PC-9 (cell line): ENCODE data around the gene DENND1A. TPM values are rescaled to one million over a fixed set of nuclear protein-coding genes. Genes with fewer than 3 reads are reported as not detected.

ENCODE experiments used
- BruUV-seq: library from RNA; stranded (reverse); fragments of 400-500 nt; replicated peaks from 2 replicates; lab custom pipeline; 2021; lab: Mats Ljungman, UMichigan
- CTCF ChIA-PET: fragments of 300-600 bp; sonication (Branson Sonifier 250); formaldehyde crosslinking; loops from one replicate; lab custom pipeline; 2022; ENCODE audit warnings: antibody characterized with exemption; lab: Charles Lee
- POLR2A ChIA-PET: fragments of 300-600 bp; sonication (Branson Sonifier 250); formaldehyde crosslinking; loops from one replicate; lab custom pipeline; 2022; ENCODE audit warnings: antibody characterized with exemption; ENCODE audit not compliant: unreplicated experiment; lab: Charles Lee
- DNase-seq, 2 experiments: peaks; one replicate each; pipeline versions ENCODE4 v3.0.0 to v3.0.0-alpha.2; 2015 to 2022; ENCODE audit warnings: mixed read lengths in 1 of 2
- H2AFZ ChIP-seq: fragments of 200-600 bp; sonication (generic); 2 replicates; pipeline ENCODE4 v1.8.1; 2017; ENCODE audit warnings: antibody characterized with exemption
- H3F3A ChIP-seq: fragments of 200-600 bp; sonication (generic); 2 replicates; pipeline ENCODE4 v1.8.1; 2017; ENCODE audit warnings: antibody characterized with exemption, mild to moderate bottlenecking, low read depth; ENCODE audit not compliant: insufficient read depth
- H3K27ac ChIP-seq: fragments of 200-600 bp; sonication (generic); 2 replicates; pipeline ENCODE4 v1.6.1; 2016; ENCODE audit warnings: mixed run types
- H3K27me3 ChIP-seq: fragments of 200-600 bp; sonication (generic); 2 replicates; pipeline ENCODE4 v1.6.1; 2016; ENCODE audit warnings: low read depth, mixed run types; ENCODE audit not compliant: insufficient read depth
- H3K36me3 ChIP-seq: fragments of 200-600 bp; sonication (generic); 2 replicates; pipeline ENCODE4 v1.6.1; 2016; ENCODE audit warnings: low read depth, mixed run types
- H3K4me1 ChIP-seq: fragments of 200-600 bp; sonication (generic); replicated peaks from 2 replicates; pipeline ENCODE4 v1.6.1; 2016; ENCODE audit warnings: mixed run types; ENCODE audit not compliant: insufficient read depth
- H3K4me2 ChIP-seq: fragments of 200-600 bp; sonication (generic); 2 replicates; pipeline ENCODE4 v1.6.1; 2017; ENCODE audit warnings: mixed run types
- H3K4me3 ChIP-seq: fragments of 200-600 bp; sonication (generic); 2 replicates; pipeline ENCODE4 v1.6.1; 2016; ENCODE audit warnings: mixed run types
- H3K79me2 ChIP-seq: fragments of 200-600 bp; sonication (generic); 2 replicates; pipeline ENCODE4 v1.6.1; 2017; ENCODE audit warnings: low read depth, mixed run types
- H3K9me2 ChIP-seq: fragments of 200-600 bp; sonication (generic); 2 replicates; pipeline ENCODE4 v1.8.1; 2017; ENCODE audit warnings: mild to moderate bottlenecking; ENCODE audit not compliant: insufficient read depth
- H3K9me3 ChIP-seq: fragments of 200-600 bp; sonication (generic); 2 replicates; pipeline ENCODE4 v1.8.1; 2016; ENCODE audit warnings: low read depth; ENCODE audit not compliant: insufficient read depth
- H4K20me1 ChIP-seq: fragments of 200-600 bp; sonication (generic); 2 replicates; pipeline ENCODE4 v1.8.1; 2017; ENCODE audit not compliant: insufficient read depth
- CTCF ChIP-seq: fragments of 200-600 bp; sonication (generic); conservative IDR thresholded peaks from 2 replicates; pipeline ENCODE4 v1.6.1; 2017; ENCODE audit warnings: mixed run types, antibody characterized with exemption, mild to moderate bottlenecking, moderate library complexity
- EZH2 ChIP-seq: fragments of 200-600 bp; sonication (generic); IDR thresholded peaks from 2 replicates; pipeline ENCODE4 v1.8.0; 2017; ENCODE audit warnings: antibody characterized with exemption, low read depth
- intact Hi-C: fragments of 100-400 bp; cut with micrococcal nuclease; formaldehyde crosslinking; loops from one replicate; pipeline ENCODE4 v1.10.0; 2022; ENCODE audit not compliant: unreplicated experiment
- total RNA-seq: library from RNA; stranded (reverse); gene quantifications from 2 replicates; pipeline ENCODE4 v1.2.3, GENCODE V29; 2021

DENND1A gene
- total RNA-seq, 1 experiment from 2014 or later = 37.7 TPM

GRCh38 chr9:123395689-123396511, 534.0 kb downstream of the DENND1A start:
- Histone ChIP-seq H3K36me3 (no peaks in the 10 kb centered on the region), H3K4me2 (no peak overlapping the region), H2AFZ (no peak overlapping the region), H3K9me2 (no peaks in the 10 kb centered on the region), H4K20me1 (no peaks in the 10 kb centered on the region), H3K27me3 (no peaks in the 10 kb centered on the region), H3K27ac (no peak overlapping the region), H3K4me1 (no peaks in the 10 kb centered on the region), H3K4me3 (no peak overlapping the region), H3K9me3 (no peaks in the 10 kb centered on the region), H3F3A (no peaks in the 10 kb centered on the region), H3K79me2 (no peaks in the 10 kb centered on the region)
- BruUV-seq = no TSS peak
- ChIA-PET POLR2A (interaction anchor here (0.5 kb wide), 1 partner anchor 11 kb away, joined by 9 read pairs; no protein-coding TSS in a partner anchor), CTCF (no interaction called here)
- intact Hi-C loops = no loop called here
- no peak for DNase-seq
- TF ChIP-seq CTCF = no peak
- no peak for TF ChIP-seq EZH2

- no peaks in the 10 kb centered on the region for H3K9me2 ChIP-seq
- POLR2A ChIA-PET = interaction anchor here (0.5 kb wide), 1 partner anchor 11 kb away, joined by 9 read pairs; no protein-coding TSS in a partner anchor
- H3K9me3 ChIP-seq = no peaks in the 10 kb centered on the region
- TF ChIP-seq CTCF (no peak), EZH2 (no peak)
- H2AFZ ChIP-seq = no peak overlapping the region
- no TSS peak for BruUV-seq
- intact Hi-C loops = no loop called here
- no peak for DNase-seq
- CTCF ChIA-PET = no interaction called here
- H3K4me2 ChIP-seq = no peak overlapping the region
- no peaks in the 10 kb centered on the region for H3K27me3 ChIP-seq
- no peaks in the 10 kb centered on the region for H4K20me1 ChIP-seq
- H3K79me2 ChIP-seq = no peaks in the 10 kb centered on the region
- no peaks in the 10 kb centered on the region for H3K4me1 ChIP-seq
- no peak overlapping the region for H3K27ac ChIP-seq
- no peaks in the 10 kb centered on the region for H3F3A ChIP-seq
- H3K36me3 ChIP-seq = no peaks in the 10 kb centered on the region
- no peak overlapping the region for H3K4me3 ChIP-seq
Measured at GRCh38 chr9:123395276-123395688, 534.6 kb downstream of the DENND1A start.

- Histone ChIP-seq H3K4me3 (no peak overlapping the region), H3K27ac (no peak overlapping the region), H3K9me3 (no peaks in the 10 kb centered on the region), H2AFZ (no peak overlapping the region), H3K9me2 (no peaks in the 10 kb centered on the region), H3F3A (no peaks in the 10 kb centered on the region), H3K4me1 (no peaks in the 10 kb centered on the region), H4K20me1 (no peaks in the 10 kb centered on the region), H3K36me3 (no peaks in the 10 kb centered on the region), H3K27me3 (no peaks in the 10 kb centered on the region), H3K79me2 (no peaks in the 10 kb centered on the region), H3K4me2 (no peak overlapping the region)
- TF ChIP-seq CTCF (no peak), EZH2 (no peak)
- no TSS peak for BruUV-seq
- ChIA-PET POLR2A (no interaction called here), CTCF (no interaction called here)
- DNase-seq = no peak
- intact Hi-C loops = no loop called here
Measured at GRCh38 chr9:123394291-123395235, 535.4 kb downstream of the DENND1A start.
